ENCODE measurements around the gene IGSF21. TPM values are rescaled to one million over a fixed set of nuclear protein-coding genes. Genes with fewer than 3 reads are reported as not detected.

The IGSF21 gene
- total and polyA plus RNA-seq, 2 of the 8 experiments (the other 6 are each of a cell fraction or from before 2014, with no cell fraction given): 22.5 to 28.5 TPM

DNA sequence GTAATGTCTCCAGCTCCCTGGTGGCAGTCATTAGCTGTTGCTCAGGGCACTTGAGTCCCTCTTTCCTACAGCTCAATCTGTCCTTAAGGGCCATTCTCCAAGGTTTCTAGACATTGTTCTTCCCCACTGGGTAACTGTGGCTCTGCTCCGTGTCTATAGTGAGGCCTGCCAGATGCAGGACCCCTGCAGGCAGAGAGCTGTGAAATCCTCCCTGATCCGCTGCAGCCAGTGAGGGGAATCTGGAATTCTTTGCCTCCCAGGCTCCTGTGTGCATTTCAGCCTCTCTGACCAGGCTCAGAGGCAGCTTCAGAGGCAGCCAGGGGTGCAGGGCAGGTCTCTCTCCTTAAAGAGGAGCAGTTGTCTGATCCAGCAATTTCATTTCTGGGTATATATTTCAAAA lies 14.4 kb upstream of the IGSF21 start:
- ChIA-PET POLR2A (ENCODE audit: partially characterized antibody) (no interaction called here), CTCF (ENCODE audit: partially characterized antibody) (interaction anchor here (1.3 to 3.1 kb wide), 5 partner anchors 9 to 489 kb away, joined by 3 to 13 read pairs (median 7); no protein-coding TSS in a partner anchor)
- Histone ChIP-seq H4K20me1 (replicated peaks in 1 of 2; ENCODE audit: control insufficient read depth in 1 of 2, insufficient read depth in 2 of 2, low read length in 2 of 2) (no peaks in the 10 kb centered on the region), H3K4me1 (replicated peaks in 1 of 4; ENCODE audit: control insufficient read depth in 3 of 4, insufficient read depth in 4 of 4, low read length in 3 of 4) (peaks cover 6 to 21% (median 15%) of the 10 kb centered on the region in 4 experiments), H3K18ac (ENCODE audit: extremely low read depth, low read length) (no peak overlapping the region), H2BK12ac (ENCODE audit: low read depth, low read length) (peak overlapping the region; percentile 77; the same call in 1 of the 2 replicates), H2AFZ (ENCODE audit: low read length) (no peak overlapping the region), H3K27ac (ENCODE audit: low read depth, low read length) (no peak overlapping the region), H2BK15ac (ENCODE audit: low read length) (no peak overlapping the region), H2BK20ac (ENCODE audit: low read length) (no peak overlapping the region), H3K23me2 (ENCODE audit: low read depth, low read length) (no peaks in the 10 kb centered on the region; the same call in 1 of the 2 replicates), H3K56ac (replicated peaks; ENCODE audit: insufficient read length, low read depth, low read length) (no peak overlapping the region), H2AK5ac (ENCODE audit: low read depth, low read length) (peak overlapping the region; percentile 87; the same call in 1 of the 2 replicates), H3K14ac (ENCODE audit: insufficient read length) (no peak overlapping the region), H2BK5ac (ENCODE audit: low read depth, low read length) (no peak overlapping the region), H4K5ac (ENCODE audit: insufficient read length, low read depth, low read length) (no peak overlapping the region), H3K4me3 (ENCODE audit: extremely low read depth in 1 of 4, insufficient read depth in 2 of 4, low read depth in 3 of 4, low read length in 4 of 4) (no peak overlapping the region), H4K8ac (ENCODE audit: extremely low read depth, insufficient read depth, low read length) (no peak overlapping the region), H4K91ac (replicated peaks; ENCODE audit: insufficient read length, low read length) (no peak overlapping the region), H3K9ac (replicated peaks in 1 of 4; ENCODE audit: extremely low read depth in 1 of 4, low read depth in 3 of 4, low read length in 3 of 4) (no peak overlapping the region), H3K27me3 (replicated peaks in 1 of 4; ENCODE audit: control insufficient read depth in 3 of 4, extremely low read depth in 1 of 4, insufficient read depth in 3 of 4, low read length in 3 of 4) (peaks cover 0 to 8% (median 2%) of the 10 kb centered on the region in 4 experiments; a peak in 2 of 7 replicates), H3K4ac (replicated peaks; ENCODE audit: insufficient read length, low read depth, low read length) (no peak overlapping the region), H3K23ac (ENCODE audit: insufficient read length) (no peak overlapping the region), H3K79me1 (ENCODE audit: low read depth, low read length) (no peaks in the 10 kb centered on the region), H3K9me3 (ENCODE audit: insufficient read depth in 2 of 2, low read depth in 1 of 2, low read length in 1 of 2) (peaks cover 5 to 6% of the 10 kb centered on the region in 2 experiments; a peak in 2 of 4 replicates), H2BK120ac (replicated peaks; ENCODE audit: low read depth, low read length) (no peak overlapping the region), H3K4me2 (ENCODE audit: insufficient read depth in 1 of 2, low read depth in 2 of 2, low read length in 2 of 2) (no peak overlapping the region), H3K36me3 (ENCODE audit: control insufficient read depth in 2 of 4, insufficient read depth in 4 of 4, low read length in 3 of 4) (no peaks in the 10 kb centered on the region), H3K79me2 (ENCODE audit: control insufficient read depth in 1 of 2, insufficient read depth in 2 of 2, low read length in 2 of 2) (no peaks in the 10 kb centered on the region)
- WGBS, 2 experiments (ENCODE audit: extremely low coverage in 1 of 2, insufficient coverage in 1 of 2, insufficient read length in 1 of 2, insufficient replicate concordance in 2 of 2, low coverage in 1 of 2, low lambda C conversion rate in 2 of 2, missing lambda C conversion rate in 1 of 2): 64% methylated on average over 2 of the region's 2 CpGs; no CpG with 5 or more reads in 1 of the 2 experiments
- DNase-seq (ENCODE audit: low read depth in 1 of 2, low spot score in 2 of 2) (no peak), FAIRE-seq (no peak)
- no peak for TF ChIP-seq CHD2 (IDR thresholded peaks at IDR 0.05; ENCODE audit: low read length)
- TF ChIP-seq EGR1 (IDR thresholded peaks at IDR 0.05; ENCODE audit: borderline replicate concordance, low read depth, low read length): no peak
- TF ChIP-seq TAF1 (IDR thresholded peaks at IDR 0.05; ENCODE audit: low read depth, low read length): no peak
- TF ChIP-seq JUN (IDR thresholded peaks at IDR 0.05; ENCODE audit: low read depth, low read length): no peak
- TF ChIP-seq TBP (IDR thresholded peaks at IDR 0.05; ENCODE audit: low read depth, low read length): no peak
- no peak for TF ChIP-seq TAF7 (optimal IDR thresholded peaks at IDR 0.05; ENCODE audit: borderline replicate concordance, low read depth, low read length)
- TF ChIP-seq TEAD4 (IDR thresholded peaks at IDR 0.05; ENCODE audit: low read depth, low read length): no peak
